T-helper 22 cell (primary cell): ENCODE measurements around the gene GAB3.

Experiments used
- DNase-seq: peaks from one replicate; pipeline ENCODE4 v3.0.0-alpha.2; 2020; ENCODE audit warnings: low read depth

The GAB3 gene

DNA sequence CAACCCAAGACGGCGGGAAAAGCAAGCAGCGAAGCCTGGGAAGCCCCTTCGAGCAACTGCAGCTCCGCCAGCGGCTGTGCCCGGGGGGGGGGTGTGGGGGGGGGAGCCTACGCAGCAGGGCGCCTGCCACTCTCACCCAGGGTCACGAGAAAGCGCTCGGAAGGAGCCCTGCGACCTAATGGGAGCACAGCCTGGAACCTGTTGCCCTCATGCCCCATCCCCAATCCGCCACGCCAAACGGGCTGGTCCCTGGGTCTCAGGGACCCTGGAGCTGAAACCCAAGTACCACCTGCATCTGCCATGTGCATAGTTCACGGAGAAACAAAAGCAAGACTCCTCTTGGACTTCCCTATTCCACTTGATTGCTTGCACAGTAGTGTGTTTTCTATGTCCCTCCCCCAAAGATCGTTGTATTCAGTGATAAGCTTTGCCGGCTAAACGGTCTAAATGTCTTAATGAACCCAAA lies 359 bp upstream of the GAB3 start:
- no peak for DNase-seq

DNA sequence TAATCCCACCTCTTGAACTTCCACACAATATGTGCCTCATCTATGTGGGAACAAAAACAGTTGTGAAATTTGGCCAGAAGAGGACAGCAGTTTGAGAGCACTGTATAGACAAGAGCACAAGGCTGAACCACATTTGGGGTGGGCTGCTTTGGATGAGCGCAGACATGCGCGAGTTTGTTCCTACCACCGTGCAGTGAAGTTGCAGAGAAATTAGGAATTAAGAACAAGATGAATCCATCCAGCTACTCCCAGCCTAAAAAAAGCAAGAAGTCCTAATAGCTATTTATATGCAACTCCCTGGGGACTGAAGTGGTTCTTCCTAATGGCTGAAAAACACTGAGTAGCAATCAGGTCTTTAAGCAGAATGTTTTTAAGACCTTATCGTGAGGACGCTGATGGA lies 1.0 kb downstream of the GAB3 start:
- DNase-seq: no peak

DNA sequence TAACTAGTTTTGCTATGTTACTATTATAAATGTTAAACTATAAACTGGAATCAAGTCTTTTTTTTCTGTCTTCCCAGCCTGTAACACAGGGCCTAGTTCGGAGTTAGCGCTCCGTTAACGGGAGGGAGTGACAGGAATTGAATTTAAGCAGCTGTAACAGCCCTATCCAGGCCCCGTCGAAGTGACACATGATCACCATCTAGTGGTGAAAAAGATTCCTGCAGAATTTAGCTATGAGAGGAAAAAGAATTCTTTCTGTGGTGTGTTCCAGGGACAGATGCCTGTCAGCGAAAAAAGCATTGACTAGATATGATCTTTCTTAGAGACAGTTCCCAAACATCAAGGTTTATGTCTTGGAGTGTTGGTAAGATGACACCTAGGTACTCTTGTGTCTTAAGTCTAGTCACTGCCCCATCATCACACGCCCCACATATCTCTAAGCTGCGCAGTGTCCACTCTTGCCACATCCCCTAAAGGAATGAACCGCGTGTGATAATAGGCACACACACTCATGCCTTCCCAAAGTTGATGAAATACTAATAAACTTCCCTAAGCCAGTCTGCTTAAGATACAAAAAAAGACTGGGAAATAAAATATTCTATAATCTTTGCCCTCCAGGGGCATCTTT lies 2.1 kb downstream of the GAB3 start:
- no peak for DNase-seq

DNA sequence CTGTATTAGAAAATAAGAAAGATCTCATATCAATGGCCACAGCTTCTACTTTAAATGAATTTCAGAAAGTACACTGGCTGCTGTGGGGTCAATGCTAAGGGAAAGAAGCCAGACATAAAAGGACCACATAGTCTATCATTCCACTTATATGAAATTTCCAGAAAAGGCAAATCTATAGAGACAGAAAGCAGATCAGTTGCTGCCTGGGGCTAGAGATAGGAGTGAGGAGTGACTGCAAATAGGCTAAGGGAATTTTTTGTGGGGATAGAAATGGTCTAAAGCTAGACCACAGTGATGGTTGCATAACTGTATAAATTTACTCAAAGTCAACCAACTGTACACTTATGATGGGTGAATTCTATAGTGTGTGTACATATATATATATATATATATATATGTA lies 8.3 kb downstream of the GAB3 start:
- DNase-seq: no peak

GRCh38 chrX:154739952-154740465 lies 10.9 kb downstream of the GAB3 start:
- DNase-seq: no peak

DNA sequence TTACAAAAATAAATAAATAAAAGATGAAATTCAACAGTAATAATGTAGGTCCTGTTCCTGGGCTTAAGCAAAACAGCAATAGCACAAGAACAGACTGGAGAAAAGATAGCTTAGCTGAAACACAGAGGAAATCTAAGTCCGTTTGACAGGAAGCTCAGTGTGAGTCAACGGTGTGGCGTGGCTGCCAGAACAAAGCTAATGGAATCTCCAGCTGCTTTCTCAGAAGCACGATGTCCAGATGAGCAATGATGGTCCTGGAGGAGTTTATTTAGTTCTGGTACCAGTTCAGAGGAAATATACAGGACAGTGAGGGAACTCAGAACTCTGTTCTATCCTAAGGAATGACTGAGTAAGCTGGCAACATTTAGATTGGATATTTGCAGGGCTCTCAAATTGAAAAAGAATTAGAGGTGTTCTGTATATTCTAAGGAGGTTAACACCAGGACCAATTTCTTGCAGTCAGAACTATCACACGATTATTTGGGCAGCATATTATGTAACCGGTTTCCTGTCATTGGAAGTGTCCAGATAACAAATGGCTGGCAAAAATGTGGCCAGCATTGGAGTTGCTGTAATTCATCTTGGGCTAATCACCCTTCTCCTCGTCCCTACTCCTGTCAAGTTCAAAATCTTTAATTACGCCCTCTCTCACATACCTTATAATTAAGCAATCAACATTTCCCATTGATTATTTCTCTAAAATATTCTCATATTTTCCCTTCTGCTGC lies 12.7 kb downstream of the GAB3 start:
- DNase-seq: no peak

GRCh38 chrX:154737136-154737535 lies 13.7 kb downstream of the GAB3 start:
- DNase-seq: no peak

- no peak for DNase-seq
These were observed 15.0 kb downstream of the GAB3 start for GRCh38 chrX:154735695-154736393.

GRCh38 chrX:154734061-154734781 lies 16.7 kb downstream of the GAB3 start:
- peak; percentile 31 for DNase-seq

DNA sequence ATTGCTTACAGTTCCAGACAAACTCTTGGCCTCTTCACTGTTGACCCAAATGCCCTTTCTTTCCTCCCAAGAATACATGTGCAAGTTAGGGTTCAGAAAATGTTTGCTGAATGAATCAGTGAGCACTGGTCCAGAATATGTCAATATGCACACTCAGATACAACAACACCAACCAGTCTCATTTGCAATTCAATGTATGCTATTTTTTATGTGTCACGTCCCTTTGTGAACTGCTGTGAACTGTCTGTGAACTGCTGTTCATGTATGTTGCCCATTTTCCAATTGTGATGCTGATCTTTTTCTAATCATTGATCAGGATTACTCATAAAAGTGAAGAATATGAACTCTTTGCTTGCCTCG lies 17.8 kb downstream of the GAB3 start:
- DNase-seq: no peak

GRCh38 chrX:154732421-154733065 lies 18.3 kb downstream of the GAB3 start:
- no peak for DNase-seq

- no peak for DNase-seq
These were observed 19.0 kb downstream of the GAB3 start for GRCh38 chrX:154731881-154732280.

DNA sequence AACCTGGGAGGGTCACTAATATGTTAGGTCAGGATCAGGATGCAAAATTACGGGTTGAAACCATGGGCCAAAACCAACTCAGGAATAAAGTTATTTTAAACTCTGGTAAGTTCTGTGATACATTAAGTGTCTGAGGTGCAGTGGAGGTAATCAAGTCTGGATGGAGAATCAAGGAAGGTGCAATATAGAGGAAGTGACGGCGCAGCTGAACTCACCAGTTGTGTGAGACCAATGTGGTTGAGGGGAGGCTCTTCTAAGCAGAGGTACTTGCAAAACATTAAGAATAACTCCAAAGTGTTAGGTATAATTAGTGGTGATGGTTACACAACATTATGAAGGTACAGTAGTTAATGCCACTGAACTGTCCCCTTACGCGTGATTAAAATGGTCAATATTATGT lies 19.7 kb downstream of the GAB3 start:
- no peak for DNase-seq

- DNase-seq: no peak
These were observed 20.5 kb downstream of the GAB3 start for GRCh38 chrX:154730253-154730891.

DNA sequence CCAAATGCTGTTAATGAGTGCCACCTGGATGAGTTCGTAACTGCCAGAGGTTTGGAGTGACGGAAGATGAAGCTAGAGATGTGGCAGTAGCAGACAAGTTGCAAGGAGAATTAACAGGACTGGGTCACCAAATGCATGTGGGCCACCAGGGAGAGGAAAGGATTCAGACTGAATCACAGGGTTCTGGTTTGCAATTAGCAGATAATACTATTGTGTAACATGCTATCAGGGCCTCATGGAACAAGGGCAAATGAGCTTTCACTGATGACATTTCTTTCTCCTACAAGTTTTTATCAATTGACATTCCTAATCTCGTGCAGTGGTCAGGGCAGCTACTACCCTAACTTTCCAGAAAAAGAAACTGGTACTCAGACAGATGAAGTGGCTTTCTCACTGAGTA lies 21.4 kb downstream of the GAB3 start:
- no peak for DNase-seq

GRCh38 chrX:154728431-154729190 lies 22.3 kb downstream of the GAB3 start:
- DNase-seq: no peak

DNA sequence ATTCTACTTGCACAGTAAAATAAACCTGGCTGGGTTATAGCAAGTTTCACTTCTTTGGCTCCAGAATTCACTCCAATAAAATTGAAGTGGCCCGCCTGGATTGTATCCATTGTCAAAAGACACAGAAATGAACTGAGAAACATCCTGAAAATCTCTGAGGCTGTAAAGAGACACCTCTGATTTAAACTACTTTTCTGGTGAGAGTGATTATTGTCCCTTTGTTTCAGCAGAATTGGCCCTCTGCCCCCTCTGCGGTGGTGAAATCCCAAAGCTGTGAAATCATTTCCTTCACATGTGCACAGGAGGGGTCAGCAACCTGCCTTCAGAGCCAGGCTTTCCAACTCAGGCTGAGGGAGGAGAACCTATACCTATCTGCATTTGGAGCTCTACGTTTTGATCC lies 23.0 kb downstream of the GAB3 start:
- DNase-seq: no peak

GRCh38 chrX:154727418-154727817 lies 23.5 kb downstream of the GAB3 start:
- DNase-seq: no peak

GRCh38 chrX:154724993-154725756 lies 25.7 kb downstream of the GAB3 start:
- DNase-seq: no peak

- DNase-seq: no peak
These were observed 29.7 kb downstream of the GAB3 start for GRCh38 chrX:154721155-154721554.
